ELF-1 (cell line): ENCODE results near the gene CD93.

Experiments
- DNase-seq: peaks from one replicate; pipeline ENCODE4 v3.0.0-alpha.2; 2016; ENCODE audit warnings: low read depth, low spot score

CD93 gene

DNA sequence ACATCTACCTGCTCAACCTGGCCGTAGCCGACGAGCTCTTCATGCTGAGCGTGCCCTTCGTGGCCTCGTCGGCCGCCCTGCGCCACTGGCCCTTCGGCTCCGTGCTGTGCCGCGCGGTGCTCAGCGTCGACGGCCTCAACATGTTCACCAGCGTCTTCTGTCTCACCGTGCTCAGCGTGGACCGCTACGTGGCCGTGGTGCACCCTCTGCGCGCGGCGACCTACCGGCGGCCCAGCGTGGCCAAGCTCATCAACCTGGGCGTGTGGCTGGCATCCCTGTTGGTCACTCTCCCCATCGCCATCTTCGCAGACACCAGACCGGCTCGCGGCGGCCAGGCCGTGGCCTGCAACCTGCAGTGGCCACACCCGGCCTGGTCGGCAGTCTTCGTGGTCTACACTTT, 50.4 kb downstream of the CD93 start:
- no peak for DNase-seq

DNA sequence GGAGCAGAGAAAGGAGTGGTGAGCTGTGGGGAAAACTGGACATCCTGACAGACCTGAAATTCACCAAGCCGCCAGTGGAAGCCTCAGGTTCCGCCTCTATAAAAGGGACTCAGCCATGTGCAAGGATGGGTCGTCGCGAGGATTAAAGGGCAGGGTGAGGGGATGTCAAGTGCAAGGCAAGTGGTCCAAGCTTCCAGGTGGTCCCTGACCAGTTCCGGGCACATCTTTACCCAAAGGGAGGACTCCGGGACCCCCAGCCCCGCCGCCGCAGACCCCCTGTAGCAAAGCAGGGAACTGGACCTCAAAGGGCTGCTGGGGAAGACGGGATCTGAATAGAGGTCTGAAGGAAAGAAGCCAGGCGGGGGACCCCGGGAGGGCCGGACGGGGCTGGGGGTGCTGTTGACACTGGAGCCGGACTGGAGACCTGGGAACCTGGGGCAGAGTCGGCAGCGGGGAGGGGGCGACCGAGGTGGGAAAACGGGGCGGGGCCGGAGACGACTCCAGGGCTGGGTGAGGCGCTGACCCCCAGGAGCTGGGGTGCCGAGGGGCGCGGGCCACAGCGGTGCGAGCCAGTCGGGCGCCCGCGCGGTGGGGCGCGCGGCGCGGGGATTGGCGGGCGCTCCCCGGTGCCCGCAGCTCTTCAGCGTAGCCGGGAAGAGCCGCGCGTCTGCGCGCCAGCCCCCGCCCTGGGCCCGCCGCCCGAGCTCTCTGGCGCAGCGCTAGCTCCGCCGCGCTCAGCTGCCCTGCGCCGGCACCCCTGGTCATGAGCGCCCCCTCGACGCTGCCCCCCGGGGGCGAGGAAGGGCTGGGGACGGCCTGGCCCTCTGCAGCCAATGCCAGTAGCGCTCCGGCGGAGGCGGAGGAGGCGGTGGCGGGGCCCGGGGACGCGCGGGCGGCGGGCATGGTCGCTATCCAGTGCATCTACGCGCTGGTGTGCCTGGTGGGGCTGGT, 51.1 kb downstream of the CD93 start, which contains the start of gene SSTR4:
Gene SSTR4, plus strand, starts transcription at position 592 of the 951 bp plus-strand sequence. Its CDS starts 172 bp downstream, at position 764.
- no peak for DNase-seq

DNA sequence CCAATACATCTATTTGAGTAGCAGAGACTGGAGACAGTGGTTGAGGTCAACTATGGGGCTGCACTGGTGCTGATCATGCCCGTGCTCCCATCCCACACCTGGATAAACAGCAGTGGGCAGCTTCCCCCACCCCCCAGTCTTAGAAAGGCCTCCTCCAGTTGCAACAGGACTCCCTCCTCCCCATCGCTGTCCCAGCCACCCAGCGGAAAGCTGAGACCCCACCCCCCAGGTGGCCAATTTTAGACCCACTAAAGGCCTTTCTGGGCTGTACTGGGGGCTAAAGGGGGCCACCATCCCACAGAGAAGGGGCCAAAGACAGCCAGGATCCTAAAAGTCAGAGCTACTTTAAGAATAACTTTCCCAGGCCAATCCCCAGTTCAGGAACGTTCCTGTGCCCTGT, 52.2 kb downstream of the CD93 start:
- DNase-seq: no peak

DNA sequence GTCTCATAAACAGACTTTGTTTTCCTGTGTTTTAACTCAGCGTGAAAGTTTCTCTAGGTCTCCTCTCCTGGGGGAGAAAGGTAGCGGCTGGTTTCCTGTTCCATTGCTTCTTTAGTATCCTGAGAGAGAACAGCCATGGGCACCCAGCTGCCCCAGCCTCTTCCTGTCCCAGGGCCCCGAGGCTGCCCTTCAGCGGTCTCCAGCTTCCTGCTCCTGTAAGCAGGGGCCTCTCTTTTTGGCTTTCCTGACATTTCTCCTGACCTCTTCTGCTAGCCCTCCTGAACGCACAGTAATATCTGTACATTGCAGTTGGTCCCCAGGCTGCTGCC, 53.4 kb downstream of the CD93 start:
- no peak for DNase-seq

DNA sequence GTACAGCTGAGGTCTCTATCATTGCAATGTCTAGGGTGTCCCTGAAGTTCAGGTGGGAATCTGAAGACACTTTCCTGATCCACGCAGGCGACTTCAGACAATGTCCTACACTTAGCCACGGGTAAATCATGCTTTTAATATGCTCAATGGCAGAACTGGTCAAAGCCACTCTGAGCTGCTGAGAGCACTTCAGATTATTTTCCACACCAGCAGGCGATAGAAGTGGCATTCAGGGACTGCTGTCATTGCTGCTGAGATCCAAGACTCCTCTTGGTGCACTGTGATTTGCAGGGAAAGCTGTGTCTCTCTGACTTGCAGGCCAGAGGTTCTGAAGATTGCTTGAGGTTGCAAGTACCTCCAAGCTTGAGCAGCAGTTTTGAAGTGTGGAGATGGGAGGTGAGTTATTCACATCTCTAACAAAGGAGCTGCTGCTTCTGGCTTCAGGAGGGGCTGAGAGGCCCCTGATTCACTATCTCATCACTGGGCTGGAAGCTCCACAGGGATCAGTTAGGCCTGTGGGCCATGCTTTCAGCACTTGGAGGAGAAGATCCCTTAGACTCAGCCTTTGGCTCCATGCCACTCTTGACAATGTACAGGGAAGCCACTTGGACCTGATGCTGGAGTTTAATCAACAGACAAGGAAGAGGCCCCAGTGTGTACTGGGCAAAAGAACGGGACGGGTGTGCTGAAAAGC, 53.9 kb downstream of the CD93 start:
- DNase-seq: no peak

DNA sequence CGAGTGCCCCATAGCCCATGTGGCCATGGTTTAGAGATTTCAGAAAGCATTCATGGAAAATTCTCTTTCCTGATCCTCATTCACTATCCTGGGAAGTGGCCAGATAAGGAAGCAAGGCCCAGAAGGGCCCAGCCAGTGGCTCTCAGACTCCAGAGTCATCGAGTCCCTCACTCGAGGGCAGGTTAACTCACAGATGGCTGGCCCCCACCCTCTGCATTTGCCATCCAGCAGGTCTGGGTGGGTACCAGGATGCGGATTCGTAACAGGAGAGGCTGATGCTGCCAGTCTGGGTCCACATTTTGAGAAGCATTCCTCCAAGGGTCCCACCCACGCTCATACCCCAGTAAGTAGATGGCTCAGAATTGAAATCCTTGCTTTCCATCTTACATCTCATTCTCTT, 54.8 kb downstream of the CD93 start:
- no peak for DNase-seq
